NCI-H2196 (cell line): ENCODE data around the gene COL17A1.

Source experiments
- DNase-seq: peaks from one replicate; lab custom pipeline; 2025; ENCODE audit not compliant: unreplicated experiment; lab: John Stamatoyannopoulos, UW

Gene COL17A1

GRCh38 chr10:104085801-104086400 lies at the start of gene COL17A1:
TSS of gene COL17A1 (minus strand) at chr10:104085880. CDS start at chr10:104080673, 5,207 bp downstream.
- DNase-seq, result no peak

GRCh38 chr10:104130041-104130440 lies 44.4 kb upstream of the COL17A1 start:
- DNase-seq, result no peak

- no peak for DNase-seq
These were observed 42.5 kb upstream of the COL17A1 start for GRCh38 chr10:104128214-104128613.

DNA sequence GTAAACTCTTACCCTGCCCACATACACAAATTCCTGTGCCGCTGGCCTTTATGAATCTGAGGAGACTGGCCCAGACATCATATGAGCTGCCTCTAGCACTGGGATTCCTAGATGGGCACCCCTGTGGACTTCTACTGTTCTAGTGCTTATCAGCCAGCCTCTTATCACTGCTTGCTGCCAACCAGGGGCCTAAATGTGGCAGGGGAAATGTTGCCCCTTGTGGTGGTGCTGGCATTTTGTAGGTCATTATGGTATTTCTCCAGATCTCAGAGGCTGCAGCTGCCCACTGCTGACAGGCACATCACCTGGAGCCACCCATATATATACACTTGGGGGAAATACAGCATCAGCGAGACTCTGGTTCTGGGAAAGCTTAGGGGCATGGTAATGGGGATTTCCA lies 41.7 kb upstream of the COL17A1 start:
- peak; percentile 2 for DNase-seq

DNA sequence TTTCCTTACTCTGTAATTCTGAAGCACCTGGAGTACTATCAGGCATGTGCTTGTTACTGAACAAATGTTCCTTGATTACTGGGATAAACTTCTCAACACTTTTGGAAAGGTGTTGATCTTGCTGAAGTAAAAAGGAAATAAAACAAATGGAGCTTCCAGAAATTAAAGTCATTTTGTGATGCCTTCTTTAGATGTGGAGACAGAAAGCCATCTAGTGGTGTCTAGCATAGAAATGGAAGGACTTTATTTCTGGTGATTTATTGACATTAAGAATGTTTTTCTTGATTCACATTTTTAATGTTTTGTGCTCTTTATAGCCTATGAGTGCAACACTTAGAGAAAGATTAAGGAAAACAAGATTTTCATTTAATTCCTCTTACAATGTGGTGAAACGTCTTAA lies 37.7 kb upstream of the COL17A1 start:
- DNase-seq, result no peak

DNA sequence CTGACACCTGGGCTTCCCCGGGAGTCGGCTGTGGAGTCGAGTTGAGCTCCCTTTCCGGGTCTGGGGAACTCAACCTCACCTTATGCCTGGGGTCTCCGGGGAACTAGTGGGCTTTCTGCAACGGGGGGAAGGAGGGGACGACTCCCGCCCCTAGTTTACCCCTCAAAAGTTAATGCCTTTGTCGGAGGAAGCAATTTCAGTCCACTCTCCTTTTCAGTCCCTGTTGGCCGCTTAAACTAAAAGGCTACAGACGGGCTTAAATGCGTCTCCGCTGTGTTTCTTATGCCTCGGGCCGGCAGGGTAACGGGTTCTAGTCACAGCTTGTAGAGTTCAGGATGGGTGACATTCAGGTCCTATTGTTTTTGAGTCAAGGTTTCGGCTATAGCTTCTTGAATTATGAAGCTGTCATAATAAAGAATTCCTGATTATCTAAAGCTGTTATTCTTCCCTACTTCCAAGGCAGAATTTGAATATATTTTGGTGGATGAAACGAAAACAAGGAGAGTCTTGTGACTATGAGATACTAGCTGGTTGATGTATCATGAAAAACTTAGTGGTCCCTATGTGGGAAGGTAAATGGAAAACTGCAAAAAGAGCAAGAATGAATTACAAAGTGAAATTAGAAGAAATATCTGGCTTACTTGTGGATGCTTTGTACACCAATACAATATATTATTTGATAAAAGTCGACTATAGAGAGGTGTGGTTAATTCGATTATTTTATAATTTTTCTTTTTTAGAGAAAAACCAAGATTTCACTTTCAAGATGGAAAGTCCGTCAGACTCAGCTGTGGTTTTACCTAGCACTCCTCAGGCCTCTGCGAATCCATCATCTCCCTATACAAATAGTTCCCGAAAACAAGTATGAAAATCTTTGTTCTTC lies 36.8 kb upstream of the COL17A1 start:
- DNase-seq, result no peak

DNA sequence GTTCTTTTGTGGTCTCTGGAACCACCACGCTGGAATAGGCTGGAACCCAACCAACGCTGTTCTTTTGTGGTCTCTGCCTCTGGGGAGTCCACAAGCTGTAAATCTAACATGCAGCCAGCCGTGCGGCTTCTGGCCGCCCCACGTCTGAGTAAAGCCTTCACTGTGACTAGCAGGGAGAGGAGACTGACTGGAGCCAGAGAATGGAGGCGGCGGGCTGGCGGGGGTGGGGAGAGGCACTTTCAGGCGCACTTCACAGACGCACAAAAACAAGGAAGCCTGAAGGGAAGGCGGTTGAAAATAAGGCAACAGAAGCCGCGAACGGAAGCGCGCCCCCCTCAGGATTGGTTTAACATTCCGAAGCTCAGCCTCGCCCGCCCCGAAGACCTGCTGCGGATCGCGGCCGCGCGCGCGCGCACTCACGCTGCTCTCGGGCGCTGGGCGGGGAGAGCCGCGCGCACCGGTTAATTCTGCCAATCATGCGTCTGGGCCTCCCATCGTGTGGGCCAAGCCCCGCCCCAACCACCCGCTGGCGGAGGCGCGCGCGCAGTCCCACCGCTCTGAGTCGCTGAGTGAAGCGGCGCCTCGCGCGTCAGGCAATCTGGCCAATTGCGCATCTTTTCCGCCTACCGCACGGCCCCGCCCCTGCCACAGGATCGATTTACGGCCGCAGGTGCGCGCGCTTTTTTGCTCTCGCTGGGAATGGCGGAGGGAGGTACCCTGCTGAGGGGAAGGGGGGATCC lies 36.0 kb upstream of the COL17A1 start, which contains the start of gene SFR1:
Gene SFR1 (plus strand): TSS at position 687 of the 740 bp plus-strand sequence. CDS start 13 bp downstream, at position 700.
- DNase-seq, result peak; percentile 92

DNA sequence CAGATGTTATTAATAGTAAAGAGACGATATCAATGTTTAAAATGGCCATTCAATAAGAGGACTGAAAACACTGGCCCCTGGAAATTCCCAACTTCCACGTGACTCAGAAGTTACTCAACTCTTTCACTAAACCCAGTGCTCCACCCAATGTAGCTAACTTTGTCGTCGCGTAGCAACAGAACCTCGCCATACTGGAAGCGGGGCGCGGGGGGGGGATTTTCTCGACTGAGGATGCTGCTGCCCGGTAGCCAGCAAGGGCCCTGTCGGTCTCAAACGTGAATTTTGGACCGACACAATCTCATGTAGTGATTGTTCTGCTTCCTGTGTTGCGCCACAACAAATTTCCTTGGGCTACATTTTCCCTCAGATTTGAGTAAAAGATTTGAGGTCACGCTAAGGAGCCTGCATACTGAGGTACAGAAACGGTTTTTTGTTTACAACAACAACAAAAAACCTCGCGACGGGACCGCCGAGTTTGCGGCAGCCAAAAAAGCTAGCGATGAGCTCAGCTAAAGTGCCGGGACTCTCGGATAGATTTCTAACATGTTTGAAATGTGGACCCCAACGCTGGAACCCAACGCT lies 35.3 kb upstream of the COL17A1 start:
- DNase-seq, result peak; percentile 58

DNA sequence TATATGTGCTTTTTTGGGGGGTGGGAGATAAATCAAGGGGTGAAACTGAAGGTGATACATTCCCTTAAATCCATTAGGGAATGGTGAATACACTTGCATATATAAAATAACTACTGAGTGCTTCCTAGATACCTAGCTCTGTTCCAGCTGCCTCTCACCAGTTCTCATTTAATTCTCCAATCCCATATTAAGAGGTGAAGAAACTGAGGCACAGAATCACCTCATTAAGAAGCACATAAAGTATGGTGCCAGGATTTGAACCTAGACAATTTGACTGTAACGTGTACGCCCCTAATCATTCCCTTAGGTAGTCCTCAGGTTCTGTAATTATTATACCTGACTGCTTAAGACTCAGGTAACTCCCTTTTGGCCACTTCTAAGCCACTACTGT lies 34.8 kb upstream of the COL17A1 start:
- no peak for DNase-seq

- no peak for DNase-seq
These were observed 34.3 kb upstream of the COL17A1 start for GRCh38 chr10:104119996-104120395.

GRCh38 chr10:104117839-104118323 lies 32.2 kb upstream of the COL17A1 start:
- peak; percentile 29 for DNase-seq

- no peak for DNase-seq
These were observed 27.8 kb upstream of the COL17A1 start for GRCh38 chr10:104113376-104113956.

DNA sequence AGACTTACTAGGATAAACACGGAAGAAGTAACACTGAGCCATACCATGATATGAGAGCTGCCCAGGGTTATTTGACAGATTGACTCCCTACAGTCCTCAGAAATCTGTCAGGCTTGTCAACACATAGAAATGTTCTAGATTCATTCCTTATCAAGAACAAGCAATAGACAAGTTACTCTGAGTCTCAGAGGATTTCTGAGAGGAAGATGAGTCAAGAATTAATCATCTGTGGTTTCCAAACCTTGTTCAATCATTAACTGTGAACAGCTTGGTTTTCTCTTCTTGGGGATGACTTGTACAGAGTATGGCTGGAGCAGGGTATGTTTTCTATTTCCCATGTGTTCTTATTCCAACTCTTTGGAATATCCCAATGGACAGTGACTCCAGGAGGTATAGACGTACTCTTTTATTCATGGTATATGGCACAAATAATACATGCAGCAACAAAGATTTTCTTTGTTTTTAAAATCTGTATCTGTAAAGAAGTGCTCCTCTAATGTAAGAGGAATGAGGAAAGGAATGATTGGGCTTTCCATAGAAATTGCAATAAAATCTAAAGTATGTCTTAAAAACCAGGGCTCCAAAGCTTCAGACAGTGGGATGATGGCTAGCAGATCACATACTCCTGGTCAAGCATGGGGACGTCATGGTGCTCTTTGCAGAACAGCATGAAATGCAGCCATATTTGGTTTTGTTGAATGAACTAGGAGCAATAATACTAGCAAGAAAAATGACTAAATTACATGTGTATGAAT lies 24.4 kb upstream of the COL17A1 start:
- DNase-seq, result no peak

DNA sequence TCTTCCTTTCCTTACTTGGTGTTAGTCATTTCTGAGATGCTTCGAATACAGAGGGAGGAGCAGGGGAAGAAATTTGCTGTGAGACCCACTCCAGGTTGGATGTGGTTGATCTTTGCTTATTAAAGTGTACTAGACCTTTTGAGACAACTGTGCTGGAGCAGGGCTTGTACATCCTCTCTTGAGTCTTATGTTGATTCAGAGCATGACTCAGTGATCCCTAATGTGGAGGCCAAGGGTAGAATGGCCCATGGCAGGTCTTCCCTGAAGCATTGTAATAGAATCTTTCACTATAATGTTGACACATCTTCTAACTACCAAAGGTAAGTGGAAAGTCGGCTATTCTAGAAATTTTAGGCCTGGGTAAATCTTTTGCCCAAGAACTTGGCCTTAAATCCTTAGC lies 19.2 kb upstream of the COL17A1 start:
- no peak for DNase-seq

GRCh38 chr10:104104418-104104817 lies 18.7 kb upstream of the COL17A1 start:
- no peak for DNase-seq

DNA sequence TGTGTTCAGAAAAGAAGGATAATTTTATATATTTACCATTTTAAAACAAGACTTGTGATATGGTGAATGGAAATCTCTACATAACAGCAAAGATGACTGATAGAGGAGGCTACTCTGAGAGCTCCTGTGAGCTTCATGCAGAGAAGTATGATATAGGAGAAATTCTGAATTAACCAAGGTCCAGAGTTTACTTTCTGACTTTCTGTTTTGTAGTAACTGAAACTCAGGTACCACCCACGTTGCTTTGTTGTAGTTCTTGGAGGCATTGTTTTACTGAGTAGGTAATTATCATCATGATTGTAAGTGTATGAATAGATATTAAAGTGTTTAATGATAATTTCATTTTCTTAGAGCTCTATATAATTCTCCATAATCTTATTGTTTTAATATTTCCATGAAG lies 18.3 kb upstream of the COL17A1 start:
- no peak for DNase-seq

GRCh38 chr10:104101902-104102301 lies 16.2 kb upstream of the COL17A1 start:
- no peak for DNase-seq

- no peak for DNase-seq
These were observed 15.1 kb upstream of the COL17A1 start for GRCh38 chr10:104100795-104101194.

- no peak for DNase-seq
These were observed 14.3 kb upstream of the COL17A1 start for GRCh38 chr10:104099941-104100340.

DNA sequence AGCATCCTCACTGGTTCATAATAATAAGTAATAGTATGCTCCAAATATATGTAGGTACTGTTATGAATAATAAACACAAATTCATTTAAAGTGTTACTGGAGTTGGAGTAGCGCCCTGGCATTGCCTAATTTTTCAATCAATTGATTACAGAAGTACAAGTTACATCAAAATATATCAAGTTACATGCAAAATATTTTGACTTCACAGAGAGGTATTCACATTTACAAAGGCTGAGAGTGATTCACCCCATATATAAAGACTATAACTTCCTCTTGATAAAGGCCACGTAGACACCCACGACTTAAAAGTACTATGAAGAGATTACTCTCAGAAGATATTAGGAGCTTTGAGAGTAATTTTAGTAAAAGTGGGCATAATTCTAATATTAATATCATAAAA lies 13.6 kb upstream of the COL17A1 start:
- DNase-seq, result no peak
